ENCODE data around the gene ABCC8. TPM values are rescaled to one million over a fixed set of nuclear protein-coding genes. Genes with fewer than 3 reads are reported as not detected.

The ABCC8 gene
- total and polyA plus RNA-seq, 2 donors (not counting 1 experiment from before 2014, with no cell fraction given) = 0.03 to 0.17 TPM

DNA sequence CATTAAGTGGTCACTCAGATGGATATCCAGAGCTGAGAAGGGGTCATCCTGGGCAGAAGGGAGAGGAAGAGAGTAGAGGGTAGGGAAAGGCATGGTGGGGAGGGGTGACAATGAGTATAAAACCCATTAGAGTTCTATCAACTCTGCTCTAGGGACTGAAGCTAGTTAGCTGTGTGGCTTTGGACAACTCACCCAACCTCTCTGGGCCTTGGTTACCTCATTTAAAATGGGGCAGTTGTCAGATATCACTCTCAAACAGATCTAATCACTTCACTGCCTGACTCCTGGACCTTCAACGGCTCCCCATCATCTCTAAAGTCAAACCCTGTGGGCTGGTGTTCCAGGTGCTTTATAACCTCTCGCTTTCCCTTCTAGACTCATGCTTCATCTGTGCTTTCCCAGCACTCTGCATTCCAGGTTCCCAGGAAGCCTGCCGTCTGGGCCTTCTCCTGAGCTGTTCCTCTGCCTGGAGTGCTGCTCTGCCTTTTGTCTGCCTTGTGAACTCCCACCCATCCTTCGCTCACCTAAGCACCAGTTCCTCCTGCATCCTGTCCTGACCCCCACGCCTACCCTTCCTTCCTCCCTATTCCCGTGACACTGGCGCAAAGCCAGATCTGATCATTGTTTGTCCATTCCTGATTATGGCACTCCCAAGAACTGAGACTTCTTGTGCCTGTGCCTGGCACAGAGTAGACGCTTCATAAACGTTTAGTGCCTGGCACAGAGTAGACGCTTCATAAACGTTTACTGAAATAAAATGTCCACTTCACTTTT, 65.9 kb downstream of the ABCC8 start:
- Histone ChIP-seq H3K9ac (ENCODE audit: low read length) (no peak overlapping the region), H3K9me3 (ENCODE audit: control extremely low read depth in 1 of 3, control insufficient read depth in 2 of 3, insufficient read depth in 1 of 3, low read length in 2 of 3) (peaks cover 0 to 2% (median 0%) of the 10 kb centered on the region in 3 donors), H3K4me2 (replicated peaks; ENCODE audit: low read depth, low read length, poor library complexity, severe bottlenecking) (no peak overlapping the region), H3K4me3 (ENCODE audit: control extremely low read depth in 1 of 5, extremely low read depth in 1 of 5, insufficient read depth in 1 of 5, low read depth in 2 of 5, low read length in 4 of 5) (no peak overlapping the region), H3K27me3 (replicated peaks in 1 of 4; ENCODE audit: control extremely low read depth in 1 of 4, control insufficient read depth in 3 of 4, insufficient read depth in 4 of 4, low read length in 3 of 4) (peaks cover 0 to 6% (median 0%) of the 10 kb centered on the region in 4 experiments), H3K79me2 (ENCODE audit: control insufficient read depth, insufficient read depth, low read length) (no peaks in the 10 kb centered on the region), H3K36me3 (replicated peaks in 1 of 2; ENCODE audit: control extremely low read depth in 1 of 2, control insufficient read depth in 1 of 2, extremely low read depth in 1 of 2, insufficient read depth in 2 of 2, low read length in 1 of 2) (no peaks in the 10 kb centered on the region), H4K20me1 (ENCODE audit: control insufficient read depth, insufficient read depth, low read length, poor library complexity, severe bottlenecking) (no peaks in the 10 kb centered on the region), H3K4me1 (ENCODE audit: control insufficient read depth in 2 of 2, insufficient read depth in 2 of 2, low read length in 2 of 2) (no peaks in the 10 kb centered on the region), H2AFZ (ENCODE audit: insufficient read depth, low read depth, low read length, poor library complexity, severe bottlenecking) (no peak overlapping the region), H3K27ac (ENCODE audit: low read length in 2 of 2) (no peak overlapping the region)
- TF ChIP-seq EZH2 (IDR thresholded peaks at IDR 0.05; ENCODE audit: borderline replicate concordance, insufficient read depth, low read depth, low read length, poor library complexity, severe bottlenecking) = no peak
- TF ChIP-seq, protein P1, sequence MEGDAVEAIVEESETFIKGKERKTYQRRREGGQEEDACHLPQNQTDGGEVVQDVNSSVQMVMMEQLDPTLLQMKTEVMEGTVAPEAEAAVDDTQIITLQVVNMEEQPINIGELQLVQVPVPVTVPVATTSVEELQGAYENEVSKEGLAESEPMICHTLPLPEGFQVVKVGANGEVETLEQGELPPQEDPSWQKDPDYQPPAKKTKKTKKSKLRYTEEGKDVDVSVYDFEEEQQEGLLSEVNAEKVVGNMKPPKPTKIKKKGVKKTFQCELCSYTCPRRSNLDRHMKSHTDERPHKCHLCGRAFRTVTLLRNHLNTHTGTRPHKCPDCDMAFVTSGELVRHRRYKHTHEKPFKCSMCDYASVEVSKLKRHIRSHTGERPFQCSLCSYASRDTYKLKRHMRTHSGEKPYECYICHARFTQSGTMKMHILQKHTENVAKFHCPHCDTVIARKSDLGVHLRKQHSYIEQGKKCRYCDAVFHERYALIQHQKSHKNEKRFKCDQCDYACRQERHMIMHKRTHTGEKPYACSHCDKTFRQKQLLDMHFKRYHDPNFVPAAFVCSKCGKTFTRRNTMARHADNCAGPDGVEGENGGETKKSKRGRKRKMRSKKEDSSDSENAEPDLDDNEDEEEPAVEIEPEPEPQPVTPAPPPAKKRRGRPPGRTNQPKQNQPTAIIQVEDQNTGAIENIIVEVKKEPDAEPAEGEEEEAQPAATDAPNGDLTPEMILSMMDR (IDR thresholded peaks at IDR 0.05) = no peak
- Mint-ChIP-seq H3K9me3 (ENCODE audit: insufficient read depth) (no peaks in the 10 kb centered on the region), H3K4me3 (no peak overlapping the region), H3K27me3 (peaks cover 12% of the 10 kb centered on the region), H3K4me1 (peaks cover under 1% of the 10 kb centered on the region), H3K27ac (no peak overlapping the region)
- no peak for ATAC-seq (ENCODE audit: low read depth)
- ChIA-PET POLR2A (no interaction called here), CTCF (interaction anchor here (0.7 kb wide), 2 partner anchors 19 to 110 kb away, joined by 4 to 5 read pairs; no protein-coding TSS in a partner anchor)
- intact Hi-C loops (cut with micrococcal nuclease) = no loop called here
- DNase-seq = no peak
- 43% methylated on average over 11 of the region's 11 CpGs for WGBS (ENCODE audit: insufficient coverage)

DNA sequence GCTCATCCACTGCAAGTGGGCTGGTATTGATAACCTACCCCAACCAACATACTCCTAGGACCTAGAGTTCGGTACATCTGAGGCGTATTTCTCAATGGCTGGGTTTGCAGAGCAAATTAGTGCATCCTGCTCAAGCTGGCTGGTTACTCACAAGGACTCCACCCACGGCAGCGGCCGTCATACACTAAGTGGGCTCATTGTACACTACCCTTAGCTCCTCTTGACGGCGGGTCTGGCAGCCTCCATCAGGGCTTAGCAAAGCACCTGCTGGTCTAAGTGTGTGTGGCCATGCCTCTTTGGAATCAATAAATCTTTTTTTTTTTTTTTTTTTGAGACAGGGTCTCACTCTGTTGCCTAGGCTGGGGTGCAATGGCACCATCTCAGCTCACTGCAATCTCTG, 68.0 kb downstream of the ABCC8 start:
- Histone ChIP-seq H3K27ac (ENCODE audit: low read length in 2 of 2) (no peak overlapping the region), H3K9ac (ENCODE audit: low read length) (no peak overlapping the region), H3K79me2 (ENCODE audit: control insufficient read depth, insufficient read depth, low read length) (no peaks in the 10 kb centered on the region), H2AFZ (ENCODE audit: insufficient read depth, low read depth, low read length, poor library complexity, severe bottlenecking) (no peak overlapping the region), H3K4me2 (replicated peaks; ENCODE audit: low read depth, low read length, poor library complexity, severe bottlenecking) (no peak overlapping the region), H3K9me3 (ENCODE audit: control extremely low read depth in 1 of 3, control insufficient read depth in 2 of 3, insufficient read depth in 1 of 3, low read length in 2 of 3) (peaks cover 0 to 2% (median 0%) of the 10 kb centered on the region in 3 donors), H3K36me3 (replicated peaks in 1 of 2; ENCODE audit: control extremely low read depth in 1 of 2, control insufficient read depth in 1 of 2, extremely low read depth in 1 of 2, insufficient read depth in 2 of 2, low read length in 1 of 2) (no peaks in the 10 kb centered on the region), H4K20me1 (ENCODE audit: control insufficient read depth, insufficient read depth, low read length, poor library complexity, severe bottlenecking) (no peaks in the 10 kb centered on the region), H3K4me3 (ENCODE audit: control extremely low read depth in 1 of 5, extremely low read depth in 1 of 5, insufficient read depth in 1 of 5, low read depth in 2 of 5, low read length in 4 of 5) (no peak overlapping the region), H3K27me3 (replicated peaks in 1 of 4; ENCODE audit: control extremely low read depth in 1 of 4, control insufficient read depth in 3 of 4, insufficient read depth in 4 of 4, low read length in 3 of 4) (peaks cover 0 to 3% (median 0%) of the 10 kb centered on the region in 4 experiments), H3K4me1 (ENCODE audit: control insufficient read depth in 2 of 2, insufficient read depth in 2 of 2, low read length in 2 of 2) (no peaks in the 10 kb centered on the region)
- Mint-ChIP-seq H3K27me3 (peaks cover 7% of the 10 kb centered on the region), H3K4me1 (peaks cover 4% of the 10 kb centered on the region), H3K27ac (no peak overlapping the region), H3K4me3 (no peak overlapping the region), H3K9me3 (ENCODE audit: insufficient read depth) (no peaks in the 10 kb centered on the region)
- WGBS (ENCODE audit: insufficient coverage) = 98% methylated on average over 7 of the region's 7 CpGs
- no peak for TF ChIP-seq EZH2 (IDR thresholded peaks at IDR 0.05; ENCODE audit: borderline replicate concordance, insufficient read depth, low read depth, low read length, poor library complexity, severe bottlenecking)
- TF ChIP-seq, protein P1 (IDR thresholded peaks at IDR 0.05) = no peak
- ChIA-PET POLR2A (no interaction called here), CTCF (no interaction called here)
- DNase-seq (no peak), ATAC-seq (ENCODE audit: low read depth) (no peak)
- intact Hi-C loops (cut with micrococcal nuclease) = no loop called here

Measured in B cell (primary cell).